OCI-LY7 (cell line): Measurements from ENCODE around the gene TRIM71. TPM values are rescaled to one million over a fixed set of nuclear protein-coding genes. Genes with fewer than 3 reads are reported as not detected.

Source experiments
- BruUV-seq: library from RNA; stranded (reverse); fragments of 400-500 nt; replicated peaks from 2 replicates; lab custom pipeline; 2021; lab: Mats Ljungman, UMichigan
- CTCF ChIA-PET: fragments of 300-600 bp; sonication (Branson Sonifier 250); formaldehyde crosslinking; loops from one replicate; lab custom pipeline; 2022; ENCODE audit warnings: antibody characterized with exemption; ENCODE audit not compliant: unreplicated experiment; lab: Charles Lee
- POLR2A ChIA-PET: fragments of 300-600 bp; sonication (Branson Sonifier 250); formaldehyde crosslinking; loops from one replicate; lab custom pipeline; 2022; ENCODE audit warnings: antibody characterized with exemption; lab: Charles Lee
- DNase-seq: peaks from one replicate; pipeline ENCODE4 v3.0.0-alpha.2; 2015; ENCODE audit warnings: low spot score
- H2AFZ ChIP-seq: fragments of 200-600 bp; sonication (generic), shearing (Covaris generic); 2 replicates; pipeline ENCODE4 v1.6.1; 2014; ENCODE audit warnings: mild to moderate bottlenecking, antibody characterized with exemption, low read length, moderate library complexity
- H3K27ac ChIP-seq: fragments of 200-600 bp; sonication (generic); 2 replicates; pipeline ENCODE4 v1.5.1; 2014; ENCODE audit warnings: mixed run types, low read depth, mild to moderate bottlenecking, moderate library complexity, low read length, inconsistent platforms; ENCODE audit not compliant: poor library complexity, severe bottlenecking
- H3K36me3 ChIP-seq: fragments of 200-600 bp; sonication (generic); 2 replicates; pipeline ENCODE4 v1.6.1; 2014; ENCODE audit warnings: mild to moderate bottlenecking, antibody characterized with exemption, low read length, moderate library complexity, mixed read lengths; ENCODE audit not compliant: insufficient read depth
- H3K4me1 ChIP-seq: fragments of 200-600 bp; sonication (generic); 2 replicates; pipeline ENCODE4 v1.5.1; 2014; ENCODE audit warnings: mild to moderate bottlenecking, low read length; ENCODE audit not compliant: insufficient read depth, poor library complexity, severe bottlenecking
- H3K4me2 ChIP-seq: fragments of 200-600 bp; sonication (generic); 2 replicates; pipeline ENCODE4 v1.6.1; 2014; ENCODE audit warnings: mild to moderate bottlenecking, low read length
- H3K4me3 ChIP-seq: fragments of 200-600 bp; sonication (generic); 2 replicates; pipeline ENCODE4 v1.5.1; 2014; ENCODE audit warnings: mild to moderate bottlenecking, low read depth, low read length; ENCODE audit not compliant: poor library complexity, severe bottlenecking
- H3K79me2 ChIP-seq: fragments of 200-600 bp; sonication (generic); 2 replicates; pipeline ENCODE4 v1.6.1; 2016; ENCODE audit warnings: low read depth, mild to moderate bottlenecking, low read length, moderate library complexity, mixed read lengths; ENCODE audit not compliant: insufficient read depth
- H3K9me2 ChIP-seq: fragments of 200-600 bp; sonication (generic); 2 replicates; pipeline ENCODE4 v1.6.1; 2016; ENCODE audit warnings: mild to moderate bottlenecking, low read length, mixed read lengths; ENCODE audit not compliant: insufficient read depth
- H3K9me3 ChIP-seq: fragments of 200-600 bp; sonication (generic); 2 replicates; pipeline ENCODE4 v1.6.1; 2014; ENCODE audit warnings: mild to moderate bottlenecking, mixed run types, low read length, mixed read lengths
- H4K20me1 ChIP-seq: fragments of 200-600 bp; sonication (generic); 2 replicates; pipeline ENCODE4 v1.6.1; 2014; ENCODE audit warnings: mild to moderate bottlenecking, antibody characterized with exemption, low read length, moderate library complexity, mixed read lengths; ENCODE audit not compliant: insufficient read depth
- CTCF ChIP-seq: fragments of 200-600 bp; sonication (generic); conservative IDR thresholded peaks from 2 replicates; pipeline ENCODE4 v1.5.1; 2014; ENCODE audit warnings: mild to moderate bottlenecking, antibody characterized with exemption, low read length, moderate library complexity, mixed read lengths
- EZH2phosphoT487 ChIP-seq: fragments of 200-600 bp; sonication (generic); IDR thresholded peaks from 2 replicates; pipeline ENCODE4 v1.6.1; 2018; ENCODE audit warnings: low read depth, borderline replicate concordance, mild to moderate bottlenecking, mixed run types, antibody characterized with exemption, low read length, moderate library complexity, mixed read lengths
- intact Hi-C: fragments of 100-400 bp; cut with micrococcal nuclease; formaldehyde crosslinking; loops from one replicate; pipeline ENCODE4 v1.10.0; 2022; ENCODE audit not compliant: unreplicated experiment
- total RNA-seq, 2 experiments: library from RNA; depleted of rRNA in 1 of 2; stranded (reverse); fragments of >200 nt in 1 of 2; shearing (Covaris generic) in 1 of 2; gene quantifications; 2 replicates each; pipeline ENCODE4 v1.2.3, GENCODE V29; 2014 to 2022

Gene TRIM71
- total RNA-seq, 2 experiments from 2014 or later, result not detected

DNA sequence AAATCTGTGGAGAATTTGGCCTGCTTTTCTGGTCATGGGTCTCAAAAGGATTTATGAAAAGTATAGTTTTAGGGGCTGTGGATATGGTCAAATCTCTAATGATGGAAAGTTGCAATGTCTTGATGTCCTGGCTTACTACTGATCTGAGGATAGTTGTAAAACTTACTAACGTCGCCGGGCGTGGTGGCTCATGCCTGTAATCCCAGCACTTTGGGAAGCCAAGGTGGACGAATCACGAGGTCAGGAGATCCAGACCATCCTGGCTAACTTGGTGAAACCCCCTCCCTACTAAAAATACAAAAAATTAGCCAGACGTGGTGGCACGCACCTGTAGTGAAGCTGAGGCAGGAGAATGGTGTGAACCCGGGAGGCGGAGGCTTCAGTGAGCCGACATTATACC lies 19.6 kb downstream of the TRIM71 start:
- no peaks in the 10 kb centered on the region for H3K79me2 ChIP-seq
- H3K4me2 ChIP-seq, result no peak overlapping the region
- no peaks in the 10 kb centered on the region for H3K9me3 ChIP-seq
- H3K27ac ChIP-seq, result no peak overlapping the region
- ChIA-PET POLR2A (interaction anchor here (0.6 kb wide), 1 partner anchor 575 kb away, joined by 3 read pairs; no protein-coding TSS in a partner anchor), CTCF (no interaction called here)
- TF ChIP-seq CTCF, result no peak
- no peaks in the 10 kb centered on the region for H4K20me1 ChIP-seq
- no peaks in the 10 kb centered on the region for H3K9me2 ChIP-seq
- H3K36me3 ChIP-seq, result no peaks in the 10 kb centered on the region
- H3K4me3 ChIP-seq, result no peak overlapping the region
- intact Hi-C loops, result no loop called here
- DNase-seq, result no peak
- no TSS peak for BruUV-seq
- H2AFZ ChIP-seq, result no peak overlapping the region
- peaks cover 4% of the 10 kb centered on the region for H3K4me1 ChIP-seq

DNA sequence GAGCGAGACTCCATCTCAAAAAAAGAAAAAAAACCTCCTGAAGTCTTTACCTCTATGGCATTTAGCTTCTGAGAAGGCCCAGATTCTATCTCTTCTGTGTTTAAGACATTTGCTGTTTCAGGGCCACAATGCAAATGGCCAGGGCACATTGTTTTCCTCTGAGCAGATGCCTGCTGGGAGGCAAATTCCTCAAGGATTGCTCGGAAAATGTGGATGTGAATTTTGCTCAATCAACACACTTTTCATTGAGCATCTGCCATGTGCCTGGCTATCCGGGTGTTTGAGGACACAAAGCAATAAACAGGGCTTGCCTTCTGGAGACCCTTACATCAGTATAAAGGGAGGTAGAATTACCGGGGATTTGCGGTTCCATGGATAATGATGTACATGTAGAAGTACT lies 20.0 kb downstream of the TRIM71 start:
- intact Hi-C loops, result no loop called here
- no peak overlapping the region for H3K4me2 ChIP-seq
- ChIA-PET CTCF (no interaction called here), POLR2A (no interaction called here)
- H3K4me1 ChIP-seq, result peaks cover 8% of the 10 kb centered on the region
- H3K27ac ChIP-seq, result no peak overlapping the region
- no peaks in the 10 kb centered on the region for H3K79me2 ChIP-seq
- BruUV-seq, result no TSS peak
- H3K9me3 ChIP-seq, result no peaks in the 10 kb centered on the region
- no peak overlapping the region for H2AFZ ChIP-seq
- H3K36me3 ChIP-seq, result no peaks in the 10 kb centered on the region
- no peaks in the 10 kb centered on the region for H4K20me1 ChIP-seq
- no peak overlapping the region for H3K4me3 ChIP-seq
- H3K9me2 ChIP-seq, result no peaks in the 10 kb centered on the region
- no peak for DNase-seq
- TF ChIP-seq EZH2phosphoT487 (no peak), CTCF (no peak)

- Histone ChIP-seq H3K4me2 (no peak overlapping the region), H3K79me2 (no peaks in the 10 kb centered on the region), H3K4me1 (peaks cover 10% of the 10 kb centered on the region), H2AFZ (no peak overlapping the region), H3K27ac (no peak overlapping the region), H3K4me3 (no peak overlapping the region), H3K36me3 (no peaks in the 10 kb centered on the region), H4K20me1 (no peaks in the 10 kb centered on the region), H3K9me3 (no peaks in the 10 kb centered on the region), H3K9me2 (no peaks in the 10 kb centered on the region)
- TF ChIP-seq CTCF, result no peak
- TF ChIP-seq EZH2phosphoT487, result no peak
- no TSS peak for BruUV-seq
- POLR2A ChIA-PET, result no interaction called here
- CTCF ChIA-PET, result no interaction called here
- intact Hi-C loops, result no loop called here
- no peak for DNase-seq
Observed at GRCh38 chr3:32839714-32840085, 21.9 kb downstream of the TRIM71 start.
